NB4 (cell line): ENCODE measurements around the gene DHX16.

Experiments used
- DNase-seq: peaks from one replicate; pipeline ENCODE4 v3.0.0; 2010; ENCODE audit warnings: low read depth
- H3K4me3 ChIP-seq: one replicate; pipeline ENCODE4 v1.5.1; 2011; ENCODE audit warnings: mild to moderate bottlenecking, low read depth, low read length, moderate library complexity
- CTCF ChIP-seq: IDR thresholded peaks from one replicate; pipeline ENCODE4 v1.5.1; 2012; ENCODE audit warnings: low read depth, low read length
- MAX ChIP-seq: IDR thresholded peaks from 2 replicates; pipeline ENCODE4 v1.6.1; 2011; ENCODE audit warnings: low read depth, low read length
- MYC ChIP-seq: IDR thresholded peaks from 2 replicates; pipeline ENCODE4 v1.6.1; 2011; ENCODE audit warnings: low read depth, low read length
- POLR2A ChIP-seq: IDR thresholded peaks from 2 replicates; pipeline ENCODE4 v1.6.1; 2011; ENCODE audit warnings: mild to moderate bottlenecking; ENCODE audit not compliant: insufficient read length; ENCODE audit errors: extremely low read depth

The DHX16 gene

GRCh38 chr6:30641048-30641447, 31.8 kb downstream of the DHX16 start:
- H3K4me3 ChIP-seq, result no peak overlapping the region
- TF ChIP-seq MAX, result no peak
- TF ChIP-seq MYC, result no peak
- TF ChIP-seq CTCF, result no peak
- TF ChIP-seq POLR2A, result no peak
- no peak for DNase-seq

- DNase-seq, result no peak
- no peak overlapping the region for H3K4me3 ChIP-seq
- TF ChIP-seq POLR2A (no peak), CTCF (no peak)
Measured at GRCh38 chr6:30640481-30640880, 32.3 kb downstream of the DHX16 start.

- no peak for DNase-seq
- H3K4me3 ChIP-seq, result no peak overlapping the region
- TF ChIP-seq MYC, result no peak
- no peak for TF ChIP-seq CTCF
- no peak for TF ChIP-seq MAX
- TF ChIP-seq POLR2A, result no peak
Measured at GRCh38 chr6:30635834-30636233, 37.0 kb downstream of the DHX16 start.

- TF ChIP-seq CTCF, result peak; percentile 38
- TF ChIP-seq MAX, result no peak
- no peak; the same call in 1 of the 2 replicates for TF ChIP-seq MYC
- TF ChIP-seq POLR2A, result peak; percentile 56
- DNase-seq, result peak; percentile 86
- peak within 1 kb of the TSS; percentile 66 for H3K4me3 ChIP-seq
Measured at GRCh38 chr6:30626484-30627366, 46.1 kb downstream of the DHX16 start, which contains the start of gene ATAT1. Gene ATAT1, plus strand, starts transcription at chr6:30626874.

- TF ChIP-seq CTCF (no peak), MAX (no peak), MYC (no peak), POLR2A (no peak)
- DNase-seq, result no peak
- no peak overlapping the region for H3K4me3 ChIP-seq
Measured at GRCh38 chr6:30625511-30625910, 47.3 kb downstream of the DHX16 start.
